IPS-15b (cell line): Measurements from ENCODE around the gene WNK2.

ENCODE experiments used
- H3K27me3 ChIP-seq: one replicate; pipeline ENCODE4 v1.6.1; 2013; ENCODE audit warnings: low read length; ENCODE audit not compliant: control insufficient read depth, insufficient read depth
- H3K36me3 ChIP-seq: one replicate; pipeline ENCODE4 v1.6.1; 2013; ENCODE audit warnings: low read length; ENCODE audit not compliant: control insufficient read depth, insufficient read depth
- H3K4me1 ChIP-seq: one replicate; pipeline ENCODE4 v1.6.1; 2013; ENCODE audit warnings: mild to moderate bottlenecking, low read length; ENCODE audit not compliant: control insufficient read depth, insufficient read depth
- H3K4me3 ChIP-seq: one replicate; pipeline ENCODE4 v1.5.1; 2013; ENCODE audit warnings: low read depth, low read length
- H3K9ac ChIP-seq: one replicate; pipeline ENCODE4 v1.6.1; 2013; ENCODE audit warnings: low read depth, mild to moderate bottlenecking, low read length
- H3K9me3 ChIP-seq: one replicate; pipeline ENCODE4 v1.6.1; 2013; ENCODE audit warnings: mild to moderate bottlenecking, low read length; ENCODE audit not compliant: control insufficient read depth, insufficient read depth

The WNK2 gene

DNA sequence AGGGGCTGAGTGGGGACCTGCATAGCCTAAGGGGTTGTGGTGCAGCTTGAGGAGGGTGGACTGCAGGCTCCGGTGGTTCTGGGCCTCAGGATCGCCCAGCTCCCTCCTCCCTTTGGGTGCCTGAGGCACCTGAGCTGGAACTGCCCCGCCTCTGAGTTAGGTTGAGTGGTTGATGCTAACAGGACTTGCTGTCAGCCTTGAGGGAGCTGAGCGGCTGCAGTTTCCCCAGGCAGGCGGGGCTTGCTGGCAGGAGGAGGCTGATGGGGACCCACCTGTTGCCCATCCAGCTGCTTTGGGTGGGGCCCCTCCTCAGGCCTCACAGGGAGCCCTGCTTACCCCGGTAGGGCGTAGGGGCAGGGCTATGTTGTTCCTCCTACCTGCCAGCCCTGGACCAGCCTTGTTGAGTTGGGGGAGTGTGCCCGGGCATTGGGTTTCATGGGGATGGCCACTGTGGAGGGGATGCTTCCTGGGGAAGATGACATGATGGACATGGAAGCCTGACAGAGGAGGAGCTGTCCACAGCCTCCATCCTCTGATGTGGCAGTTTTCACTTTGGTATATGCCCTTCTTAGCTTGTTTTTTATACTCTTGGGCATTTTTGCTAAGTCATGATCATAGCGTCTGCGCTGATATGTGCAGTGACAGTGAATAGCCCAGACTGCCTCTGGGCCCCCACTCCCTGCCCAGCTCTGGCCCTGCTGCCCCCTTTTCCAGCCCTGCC is 14.3 kb downstream of the WNK2 start:
- Histone ChIP-seq H3K4me3 (no peak overlapping the region), H3K4me1 (peaks cover 16% of the 10 kb centered on the region), H3K9ac (no peak overlapping the region), H3K9me3 (no peaks in the 10 kb centered on the region), H3K27me3 (no peaks in the 10 kb centered on the region), H3K36me3 (peaks cover 10% of the 10 kb centered on the region)

DNA sequence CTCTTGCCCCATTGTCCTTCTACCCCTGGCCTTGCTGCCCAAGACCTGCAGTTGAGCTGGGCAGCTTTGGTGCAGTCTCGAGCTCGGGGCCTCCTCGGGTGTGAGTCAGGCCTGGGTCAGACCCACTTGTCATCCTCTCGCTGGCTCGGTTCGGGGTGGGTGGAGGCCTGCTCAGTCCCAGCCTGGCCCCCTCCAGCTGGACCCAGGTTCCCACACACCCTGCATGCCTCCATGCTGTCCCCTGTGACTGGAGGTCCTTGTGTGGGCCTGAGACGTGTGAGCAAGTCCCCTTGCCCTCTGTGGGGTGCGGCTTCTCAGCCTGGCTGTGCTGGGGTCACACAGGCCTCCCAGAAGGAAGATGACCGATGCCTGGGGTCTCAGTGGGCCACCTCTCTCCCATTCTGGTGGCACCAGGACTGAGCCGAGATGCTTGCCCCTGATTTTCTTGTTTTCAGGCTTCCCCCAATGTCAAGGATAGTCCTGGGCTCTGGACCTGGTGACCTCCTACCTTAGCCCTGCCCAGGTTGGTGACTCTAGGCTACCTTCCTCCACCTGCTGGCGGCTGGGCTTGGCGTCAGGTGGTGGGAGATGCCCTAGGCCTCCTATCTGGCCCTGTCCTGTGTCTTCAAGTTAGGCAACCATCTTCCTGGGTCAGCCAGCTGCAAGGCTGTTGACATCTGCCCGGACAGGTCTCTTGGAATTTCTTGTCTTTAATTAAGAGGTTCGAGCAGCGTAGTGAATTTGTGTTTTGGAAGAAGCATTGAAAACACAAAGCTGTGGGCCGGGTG is 15.1 kb downstream of the WNK2 start:
- no peak overlapping the region for H3K9ac ChIP-seq
- H3K36me3 ChIP-seq, result peaks cover 10% of the 10 kb centered on the region
- peaks cover 8% of the 10 kb centered on the region for H3K4me1 ChIP-seq
- H3K27me3 ChIP-seq, result no peaks in the 10 kb centered on the region
- H3K4me3 ChIP-seq, result no peak overlapping the region
- no peaks in the 10 kb centered on the region for H3K9me3 ChIP-seq

GRCh38 chr9:93200449-93200742 is 16.5 kb downstream of the WNK2 start:
- Histone ChIP-seq H3K4me3 (no peak overlapping the region), H3K9me3 (no peaks in the 10 kb centered on the region), H3K36me3 (peaks cover 10% of the 10 kb centered on the region), H3K4me1 (peaks cover 4% of the 10 kb centered on the region), H3K27me3 (no peaks in the 10 kb centered on the region), H3K9ac (no peak overlapping the region)

DNA sequence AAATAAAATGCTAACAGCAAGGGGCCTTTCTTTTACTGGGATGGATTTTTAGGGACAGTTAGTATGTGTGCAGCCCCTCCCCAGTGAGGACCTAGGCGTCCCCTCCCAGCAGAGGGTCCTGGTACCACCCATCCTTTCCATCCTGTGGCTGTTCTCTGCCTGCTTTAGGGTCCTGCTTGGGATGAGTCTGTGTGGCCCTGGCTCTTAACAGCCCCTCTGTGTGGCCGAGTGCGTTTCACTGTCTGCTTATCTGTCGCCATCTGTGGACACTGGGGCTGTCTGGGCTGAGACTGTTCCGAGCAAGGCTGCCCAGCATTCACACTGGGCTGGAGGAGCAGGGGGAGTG is 17.0 kb downstream of the WNK2 start:
- Histone ChIP-seq H3K9ac (no peak overlapping the region), H3K9me3 (no peaks in the 10 kb centered on the region), H3K27me3 (no peaks in the 10 kb centered on the region), H3K4me3 (no peak overlapping the region), H3K4me1 (peaks cover 4% of the 10 kb centered on the region), H3K36me3 (peaks cover 8% of the 10 kb centered on the region)

DNA sequence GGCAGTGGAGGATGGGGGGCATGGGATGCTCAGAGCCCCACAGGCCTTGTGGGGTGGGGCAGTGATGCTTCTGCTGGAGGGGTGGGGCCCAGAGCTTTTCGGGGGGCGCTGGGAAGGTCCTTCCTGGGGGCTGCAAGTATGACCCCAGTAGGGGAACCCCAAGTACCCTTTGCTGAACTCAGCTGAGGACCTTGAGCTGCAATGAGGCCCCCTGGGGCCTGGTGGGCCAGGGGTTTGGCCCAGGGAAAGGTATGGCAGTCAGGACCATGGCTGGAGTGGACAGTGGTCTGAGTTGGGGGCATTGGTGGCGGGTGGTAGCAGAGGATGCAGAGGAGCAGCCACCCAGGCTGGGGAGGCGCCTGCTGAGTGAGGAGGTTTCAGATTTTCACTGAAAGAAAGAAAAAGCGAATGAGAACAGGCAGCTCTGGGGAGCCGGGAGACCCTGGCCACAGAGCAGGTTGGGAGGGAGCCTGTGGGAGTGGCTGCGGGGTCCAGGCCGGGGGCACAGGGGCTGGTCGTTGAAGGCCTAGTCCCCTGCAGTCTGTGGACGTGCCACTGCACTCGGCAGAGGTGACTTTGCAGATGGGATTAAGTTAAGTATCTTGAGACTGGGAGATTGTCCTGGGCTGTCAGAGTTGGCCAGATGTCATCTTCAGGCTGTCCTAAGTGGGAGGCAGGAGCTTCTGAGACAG is 19.2 kb downstream of the WNK2 start:
- no peak overlapping the region for H3K9ac ChIP-seq
- H3K27me3 ChIP-seq, result no peaks in the 10 kb centered on the region
- no peaks in the 10 kb centered on the region for H3K4me1 ChIP-seq
- H3K36me3 ChIP-seq, result peaks cover 6% of the 10 kb centered on the region
- no peaks in the 10 kb centered on the region for H3K9me3 ChIP-seq
- no peak overlapping the region for H3K4me3 ChIP-seq

- H3K4me3 ChIP-seq, result no peak overlapping the region
- peaks cover 4% of the 10 kb centered on the region for H3K36me3 ChIP-seq
- H3K4me1 ChIP-seq, result no peaks in the 10 kb centered on the region
- no peaks in the 10 kb centered on the region for H3K9me3 ChIP-seq
- H3K27me3 ChIP-seq, result no peaks in the 10 kb centered on the region
- H3K9ac ChIP-seq, result no peak overlapping the region
These were observed 20.0 kb downstream of the WNK2 start for GRCh38 chr9:93203718-93204469.

GRCh38 chr9:93204470-93205043 is 20.6 kb downstream of the WNK2 start:
- no peaks in the 10 kb centered on the region for H3K36me3 ChIP-seq
- H3K9me3 ChIP-seq, result no peaks in the 10 kb centered on the region
- no peak overlapping the region for H3K9ac ChIP-seq
- H3K4me3 ChIP-seq, result no peak overlapping the region
- no peaks in the 10 kb centered on the region for H3K4me1 ChIP-seq
- H3K27me3 ChIP-seq, result no peaks in the 10 kb centered on the region

GRCh38 chr9:93205045-93205768 is 21.3 kb downstream of the WNK2 start:
- no peaks in the 10 kb centered on the region for H3K27me3 ChIP-seq
- H3K4me3 ChIP-seq, result no peak overlapping the region
- H3K36me3 ChIP-seq, result no peaks in the 10 kb centered on the region
- no peak overlapping the region for H3K9ac ChIP-seq
- no peaks in the 10 kb centered on the region for H3K9me3 ChIP-seq
- H3K4me1 ChIP-seq, result no peaks in the 10 kb centered on the region

DNA sequence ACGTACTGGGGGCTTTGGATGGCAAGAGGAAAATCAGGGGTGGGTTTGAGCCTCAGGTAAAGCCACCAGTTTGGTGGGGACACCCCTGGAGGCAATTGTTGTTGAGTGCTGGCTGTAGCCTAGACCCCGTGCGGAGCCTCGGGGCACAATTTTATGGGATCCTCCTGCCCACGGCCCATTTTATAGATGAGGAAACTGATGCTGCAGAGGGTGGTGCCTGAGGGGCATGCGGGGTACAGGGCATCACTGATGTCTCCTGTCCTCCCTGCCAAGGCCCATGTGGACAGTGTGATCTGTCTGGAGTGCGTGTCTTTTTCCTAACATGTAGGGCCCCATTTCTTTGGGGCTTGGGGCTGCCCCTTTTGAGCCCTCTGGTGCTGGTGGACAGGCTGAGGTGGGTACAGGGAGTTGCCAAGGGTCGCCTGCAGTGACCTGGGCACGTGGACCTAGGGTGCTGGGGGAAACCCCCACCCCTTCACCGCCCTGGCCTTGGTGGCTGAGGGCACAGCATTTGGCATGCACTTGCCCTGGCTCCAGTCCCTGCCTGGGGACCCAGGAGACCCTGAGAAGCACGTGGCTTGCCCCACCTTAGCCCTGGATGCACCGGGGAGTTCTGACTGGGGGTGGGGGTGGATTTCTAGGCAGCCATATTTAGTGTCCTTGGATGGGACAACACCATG is 22.1 kb downstream of the WNK2 start:
- Histone ChIP-seq H3K4me3 (no peak overlapping the region), H3K36me3 (no peaks in the 10 kb centered on the region), H3K27me3 (no peaks in the 10 kb centered on the region), H3K9ac (no peak overlapping the region), H3K9me3 (no peaks in the 10 kb centered on the region), H3K4me1 (no peaks in the 10 kb centered on the region)

DNA sequence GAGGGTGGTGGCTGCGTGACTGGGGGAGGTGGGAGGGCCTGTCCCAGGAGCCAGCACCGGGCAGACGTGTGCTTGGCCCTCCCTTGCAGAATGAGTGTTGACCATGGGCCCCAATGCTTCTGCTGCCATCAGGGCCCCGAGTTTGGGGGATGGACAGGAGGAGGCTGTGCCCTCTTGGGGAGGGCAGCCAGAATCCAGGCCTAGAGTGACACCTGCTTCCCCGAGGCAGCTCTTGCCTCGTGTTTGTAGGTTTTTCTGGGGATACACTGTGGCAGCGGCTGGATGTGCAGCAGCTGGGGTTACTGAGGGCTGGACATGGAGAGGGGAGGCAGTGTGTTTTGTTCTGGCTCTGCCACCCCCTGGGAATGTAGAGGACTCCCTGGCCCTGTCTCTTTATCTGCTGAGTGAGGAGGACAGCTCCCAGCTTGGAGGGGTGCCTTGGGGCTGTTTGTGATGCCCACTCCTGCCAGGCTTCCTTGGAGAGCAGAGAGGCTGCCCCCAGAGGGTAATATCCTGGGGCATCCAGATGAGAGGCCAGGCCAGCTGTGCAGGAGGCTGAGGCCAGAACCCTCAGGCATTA is 22.7 kb downstream of the WNK2 start:
- H3K27me3 ChIP-seq, result no peaks in the 10 kb centered on the region
- no peaks in the 10 kb centered on the region for H3K4me1 ChIP-seq
- H3K9ac ChIP-seq, result no peak overlapping the region
- no peak overlapping the region for H3K4me3 ChIP-seq
- no peaks in the 10 kb centered on the region for H3K9me3 ChIP-seq
- H3K36me3 ChIP-seq, result no peaks in the 10 kb centered on the region
